ENCODE measurements around the gene ADCY5. TPM values are rescaled to one million over a fixed set of nuclear protein-coding genes. Genes with fewer than 3 reads are reported as not detected.

ADCY5 gene
- polyA plus RNA-seq, 3 donors = not detected

DNA sequence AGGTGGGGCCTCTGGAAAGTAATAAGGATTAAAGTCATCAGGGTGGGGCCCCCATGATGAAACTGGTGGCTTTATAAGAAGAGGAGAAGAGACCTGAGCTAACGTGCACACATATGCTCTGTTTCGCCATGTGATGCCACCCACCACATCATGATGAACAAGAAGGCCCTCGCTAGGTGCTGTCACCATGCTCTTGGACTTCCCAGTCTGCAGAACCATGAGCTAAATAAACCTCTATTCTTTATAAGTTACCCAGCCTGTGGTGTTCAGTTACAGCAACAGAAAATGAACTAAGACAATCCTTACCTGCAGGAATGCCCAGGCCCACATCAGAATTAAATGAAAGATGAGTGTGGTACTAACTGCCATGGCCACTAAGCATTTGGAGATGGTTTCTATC lies 79.8 kb downstream of the ADCY5 start:
- Histone ChIP-seq H3K79me2 (ENCODE audit: insufficient read depth, low read length) (no peaks in the 10 kb centered on the region), H3K36me3 (replicated peaks in 1 of 2; ENCODE audit: control insufficient read depth in 1 of 2, insufficient read depth in 2 of 2, low read length in 2 of 2) (no peaks in the 10 kb centered on the region), H3K27me3 (ENCODE audit: control insufficient read depth in 2 of 2, insufficient read depth in 2 of 2, low read length in 2 of 2) (no peaks in the 10 kb centered on the region), H4K20me1 (ENCODE audit: insufficient read depth, low read length) (no peaks in the 10 kb centered on the region), H2AFZ (ENCODE audit: insufficient read depth, low read depth, low read length, poor library complexity, severe bottlenecking) (no peak overlapping the region), H3K9ac (ENCODE audit: insufficient read depth, low read length, poor library complexity, severe bottlenecking) (no peak overlapping the region), H3K4me2 (replicated peaks; ENCODE audit: extremely low read depth, low read length, poor library complexity, severe bottlenecking) (no peak overlapping the region), H3K9me3 (replicated peaks in 1 of 2; ENCODE audit: control insufficient read depth in 1 of 2, insufficient read depth in 1 of 2, low read length in 2 of 2) (peaks cover 0 to 12% of the 10 kb centered on the region in 2 donors), H3K27ac (ENCODE audit: low read depth in 1 of 2, low read length in 2 of 2) (no peak overlapping the region), H3K4me1 (ENCODE audit: control insufficient read depth in 1 of 2, insufficient read depth in 2 of 2, low read length in 2 of 2) (no peaks in the 10 kb centered on the region), H3K4me3 (replicated peaks in 1 of 3; ENCODE audit: low read depth in 2 of 3, low read length in 3 of 3) (no peak overlapping the region)
- no peaks in the 10 kb centered on the region for H3K4me1 Mint-ChIP-seq
- DNase-seq = no peak
- peaks cover 0 to 11% (median 7%) of the 10 kb centered on the region in 7 donors for H3K9me3 Mint-ChIP-seq
- WGBS (ENCODE audit: insufficient coverage) = 60% methylated on average over 1 of the region's 3 CpGs
- H3K4me3 Mint-ChIP-seq = no peak overlapping the region
- TF ChIP-seq, protein P1, sequence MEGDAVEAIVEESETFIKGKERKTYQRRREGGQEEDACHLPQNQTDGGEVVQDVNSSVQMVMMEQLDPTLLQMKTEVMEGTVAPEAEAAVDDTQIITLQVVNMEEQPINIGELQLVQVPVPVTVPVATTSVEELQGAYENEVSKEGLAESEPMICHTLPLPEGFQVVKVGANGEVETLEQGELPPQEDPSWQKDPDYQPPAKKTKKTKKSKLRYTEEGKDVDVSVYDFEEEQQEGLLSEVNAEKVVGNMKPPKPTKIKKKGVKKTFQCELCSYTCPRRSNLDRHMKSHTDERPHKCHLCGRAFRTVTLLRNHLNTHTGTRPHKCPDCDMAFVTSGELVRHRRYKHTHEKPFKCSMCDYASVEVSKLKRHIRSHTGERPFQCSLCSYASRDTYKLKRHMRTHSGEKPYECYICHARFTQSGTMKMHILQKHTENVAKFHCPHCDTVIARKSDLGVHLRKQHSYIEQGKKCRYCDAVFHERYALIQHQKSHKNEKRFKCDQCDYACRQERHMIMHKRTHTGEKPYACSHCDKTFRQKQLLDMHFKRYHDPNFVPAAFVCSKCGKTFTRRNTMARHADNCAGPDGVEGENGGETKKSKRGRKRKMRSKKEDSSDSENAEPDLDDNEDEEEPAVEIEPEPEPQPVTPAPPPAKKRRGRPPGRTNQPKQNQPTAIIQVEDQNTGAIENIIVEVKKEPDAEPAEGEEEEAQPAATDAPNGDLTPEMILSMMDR (IDR thresholded peaks at IDR 0.05) = no peak
- H3K27ac Mint-ChIP-seq = no peak overlapping the region
- H3K27me3 Mint-ChIP-seq (ENCODE audit: low read depth in 3 of 3) = peaks cover 2 to 7% (median 7%) of the 10 kb centered on the region in 3 donors
- intact Hi-C loops (cut with micrococcal nuclease) = no loop called here
- no peaks in the 10 kb centered on the region for H3K36me3 Mint-ChIP-seq

DNA sequence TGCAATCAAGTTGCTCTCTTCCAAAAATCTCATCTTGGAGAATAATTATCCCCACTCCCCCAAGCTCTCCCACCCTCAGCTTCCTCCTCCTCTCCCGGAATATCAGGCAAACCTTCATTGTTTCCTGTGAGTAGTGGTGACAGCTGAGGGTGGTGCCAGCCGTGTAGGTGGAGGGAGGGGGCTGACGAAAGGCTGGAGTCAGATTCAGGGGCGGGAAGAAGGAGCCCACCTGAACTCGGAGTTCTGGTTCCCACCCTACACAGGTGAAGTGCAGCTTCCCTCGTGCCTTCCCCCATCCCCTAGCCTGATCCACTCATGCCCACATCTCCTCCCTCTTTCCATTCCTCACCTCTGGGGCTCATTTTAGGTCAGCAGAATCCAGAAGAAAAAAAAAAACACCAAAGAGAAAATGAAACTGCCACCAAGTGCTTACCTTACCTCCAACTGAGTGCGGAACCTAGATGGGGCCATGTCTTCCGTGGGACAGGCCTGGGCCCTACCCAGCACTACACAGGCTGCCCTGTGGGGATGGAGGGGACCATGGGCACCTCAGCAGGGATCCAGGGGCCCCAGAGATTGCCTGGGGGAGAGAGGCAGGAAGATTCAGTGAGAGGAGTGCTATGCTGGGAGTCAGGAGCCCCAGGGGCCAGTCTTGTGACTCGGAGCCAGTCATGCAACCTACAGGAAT lies 81.3 kb downstream of the ADCY5 start:
- intact Hi-C loops (cut with micrococcal nuclease) = no loop called here
- Mint-ChIP-seq H3K36me3 (no peaks in the 10 kb centered on the region), H3K4me1 (no peaks in the 10 kb centered on the region), H3K27ac (no peak overlapping the region), H3K27me3 (ENCODE audit: low read depth in 3 of 3) (peaks cover 4 to 9% (median 8%) of the 10 kb centered on the region in 3 donors), H3K4me3 (no peak overlapping the region), H3K9me3 (peaks cover 0 to 11% (median 7%) of the 10 kb centered on the region in 7 donors)
- 88% methylated on average over 2 of the region's 9 CpGs for WGBS (ENCODE audit: insufficient coverage)
- Histone ChIP-seq H4K20me1 (ENCODE audit: insufficient read depth, low read length) (no peaks in the 10 kb centered on the region), H3K4me2 (replicated peaks; ENCODE audit: extremely low read depth, low read length, poor library complexity, severe bottlenecking) (no peak overlapping the region), H3K9me3 (replicated peaks in 1 of 2; ENCODE audit: control insufficient read depth in 1 of 2, insufficient read depth in 1 of 2, low read length in 2 of 2) (peaks cover 0 to 12% of the 10 kb centered on the region in 2 donors), H2AFZ (ENCODE audit: insufficient read depth, low read depth, low read length, poor library complexity, severe bottlenecking) (no peak overlapping the region), H3K4me3 (replicated peaks in 1 of 3; ENCODE audit: low read depth in 2 of 3, low read length in 3 of 3) (no peak overlapping the region), H3K27me3 (ENCODE audit: control insufficient read depth in 2 of 2, insufficient read depth in 2 of 2, low read length in 2 of 2) (no peaks in the 10 kb centered on the region), H3K4me1 (ENCODE audit: control insufficient read depth in 1 of 2, insufficient read depth in 2 of 2, low read length in 2 of 2) (no peaks in the 10 kb centered on the region), H3K27ac (ENCODE audit: low read depth in 1 of 2, low read length in 2 of 2) (no peak overlapping the region), H3K79me2 (ENCODE audit: insufficient read depth, low read length) (no peaks in the 10 kb centered on the region), H3K36me3 (replicated peaks in 1 of 2; ENCODE audit: control insufficient read depth in 1 of 2, insufficient read depth in 2 of 2, low read length in 2 of 2) (no peaks in the 10 kb centered on the region), H3K9ac (ENCODE audit: insufficient read depth, low read length, poor library complexity, severe bottlenecking) (no peak overlapping the region)
- DNase-seq = no peak
- TF ChIP-seq, protein P1 (IDR thresholded peaks at IDR 0.05) = no peak

Data from CD14-positive monocyte (primary cell).